Measurements from ENCODE around the gene PGBD5.
"Not testable (repeated sequence)": the region's sequence is repeated elsewhere in the genome, so short reads cannot be mapped to it uniquely, and the experiment has no call there.

Gene PGBD5

DNA sequence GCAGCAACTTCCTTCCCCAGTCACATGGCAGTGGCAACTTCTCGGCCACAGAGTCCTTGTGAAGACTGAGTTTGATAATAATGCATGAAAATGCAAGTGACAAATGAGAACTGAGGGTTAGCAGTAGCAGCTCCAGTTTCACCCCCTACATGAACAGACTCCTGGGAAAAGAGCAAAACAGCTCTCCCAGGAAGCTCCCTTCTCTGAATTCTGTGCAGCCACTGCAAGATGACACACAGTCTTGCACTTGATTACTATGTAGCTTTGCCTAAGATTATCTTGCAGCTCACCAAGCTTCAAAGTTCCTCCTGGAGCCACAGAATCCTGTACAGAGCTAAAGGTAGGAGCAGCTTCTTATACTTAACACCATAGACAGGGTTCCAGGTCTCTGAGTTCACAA, 4.7 kb downstream of the PGBD5 start:
- peaks cover 62 to 66% of the 10 kb centered on the region in 2 donors for H3K27me3 Mint-ChIP-seq
- peaks cover 3 to 11% of the 10 kb centered on the region in 2 donors for H3K4me1 Mint-ChIP-seq
- no peak overlapping the region for H3K4me3 Mint-ChIP-seq
- no peaks in the 10 kb centered on the region for H3K36me3 Mint-ChIP-seq
- DNase-seq (no peak), ATAC-seq (replicated peaks) (no peak)
- H3K9me3 Mint-ChIP-seq = peaks cover 2 to 4% of the 10 kb centered on the region in 2 donors
- no peak overlapping the region for H3K27ac Mint-ChIP-seq

DNA sequence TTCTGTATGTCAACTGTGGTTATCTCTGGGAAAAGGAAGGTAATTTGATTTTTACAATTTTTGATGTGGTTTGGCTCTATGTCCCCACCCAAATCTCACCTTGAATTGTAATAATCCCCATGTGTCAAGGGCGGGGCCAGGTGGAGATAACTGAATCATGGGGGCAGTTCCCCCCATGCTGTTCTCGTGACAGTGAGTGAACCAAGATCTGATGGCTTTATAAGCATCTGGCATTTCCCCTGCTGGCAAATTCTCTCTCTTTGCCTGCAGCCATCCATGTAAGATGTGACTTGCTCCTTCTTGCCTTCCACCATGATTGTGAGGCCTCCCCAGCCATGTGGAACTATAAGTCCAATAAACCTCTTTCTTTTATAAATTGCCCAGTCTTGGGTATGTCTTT, 5.8 kb downstream of the PGBD5 start:
- H3K4me1 Mint-ChIP-seq = peaks cover 3 to 11% of the 10 kb centered on the region in 2 donors
- ATAC-seq (replicated peaks); H3K4me3 Mint-ChIP-seq; H3K9me3 Mint-ChIP-seq; DNase-seq; H3K27ac Mint-ChIP-seq; H3K36me3 Mint-ChIP-seq: not testable (repeated sequence)
- H3K27me3 Mint-ChIP-seq = peaks cover 68 to 70% of the 10 kb centered on the region in 2 donors

DNA sequence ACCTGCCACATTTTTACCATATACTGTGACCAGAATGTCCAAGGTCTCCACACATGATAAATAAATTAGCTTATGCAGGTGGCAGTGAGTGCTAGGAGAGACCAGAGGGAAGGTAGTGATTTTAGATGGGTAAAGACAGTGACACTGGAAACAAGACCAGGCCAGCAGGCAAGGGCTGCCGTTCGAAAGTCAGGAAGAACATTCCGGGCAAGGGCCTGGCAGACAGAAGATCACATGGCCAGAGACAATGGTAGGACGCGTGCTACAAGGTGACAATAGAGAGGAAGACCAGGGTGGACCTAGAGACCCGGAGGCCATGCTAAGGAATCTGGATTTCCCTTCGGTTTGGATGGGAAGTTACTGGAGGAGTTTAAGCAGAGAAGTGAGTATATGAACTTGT, 9.7 kb downstream of the PGBD5 start:
- peaks cover 2 to 4% of the 10 kb centered on the region in 2 donors for H3K9me3 Mint-ChIP-seq
- no peaks in the 10 kb centered on the region for H3K36me3 Mint-ChIP-seq
- H3K27me3 Mint-ChIP-seq = peaks cover 49 to 56% of the 10 kb centered on the region in 2 donors
- no peak overlapping the region for H3K27ac Mint-ChIP-seq
- no peak for DNase-seq
- no peak overlapping the region for H3K4me3 Mint-ChIP-seq
- H3K4me1 Mint-ChIP-seq = no peaks in the 10 kb centered on the region
- no peak for ATAC-seq (replicated peaks)

DNA sequence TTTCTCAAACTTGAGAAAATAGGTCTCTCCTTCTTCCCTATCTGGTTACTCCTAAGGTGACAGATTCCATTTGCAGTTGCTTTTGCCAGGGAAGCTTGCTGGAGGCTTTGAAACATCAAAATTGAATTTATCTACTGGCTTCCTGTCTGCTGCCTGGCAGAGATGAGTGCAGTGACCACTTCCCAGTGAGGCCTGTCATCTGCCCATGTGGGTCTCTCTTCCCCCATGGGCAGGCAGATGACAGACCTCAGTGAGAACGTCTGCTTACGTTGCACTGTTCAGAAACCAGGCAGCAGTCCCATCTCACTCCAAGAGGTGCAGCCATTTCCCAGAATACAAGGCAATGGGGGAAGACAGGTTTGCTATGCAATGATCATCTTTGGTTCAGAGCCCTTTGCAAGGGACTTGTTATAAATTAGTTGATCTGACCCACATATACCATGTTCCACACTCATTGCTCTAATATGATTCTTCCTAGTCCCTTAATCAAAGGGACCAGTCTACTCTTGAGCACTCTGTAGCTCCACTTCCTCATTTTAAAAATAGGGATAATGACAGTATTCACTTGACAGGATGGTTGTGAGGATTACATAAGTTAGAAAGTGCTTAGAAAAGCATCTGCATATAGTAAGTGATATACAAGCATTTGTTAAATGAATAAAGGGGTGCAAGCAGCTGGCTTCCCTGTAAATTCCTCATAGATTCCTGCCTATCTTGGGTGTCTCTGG, 10.6 kb downstream of the PGBD5 start:
- Mint-ChIP-seq H3K36me3 (no peaks in the 10 kb centered on the region), H3K27me3 (peaks cover 49 to 61% of the 10 kb centered on the region in 2 donors), H3K4me1 (no peaks in the 10 kb centered on the region), H3K9me3 (peaks cover 2 to 4% of the 10 kb centered on the region in 2 donors), H3K4me3 (no peak overlapping the region), H3K27ac (no peak overlapping the region)
- DNase-seq (no peak), ATAC-seq (replicated peaks) (no peak)

DNA sequence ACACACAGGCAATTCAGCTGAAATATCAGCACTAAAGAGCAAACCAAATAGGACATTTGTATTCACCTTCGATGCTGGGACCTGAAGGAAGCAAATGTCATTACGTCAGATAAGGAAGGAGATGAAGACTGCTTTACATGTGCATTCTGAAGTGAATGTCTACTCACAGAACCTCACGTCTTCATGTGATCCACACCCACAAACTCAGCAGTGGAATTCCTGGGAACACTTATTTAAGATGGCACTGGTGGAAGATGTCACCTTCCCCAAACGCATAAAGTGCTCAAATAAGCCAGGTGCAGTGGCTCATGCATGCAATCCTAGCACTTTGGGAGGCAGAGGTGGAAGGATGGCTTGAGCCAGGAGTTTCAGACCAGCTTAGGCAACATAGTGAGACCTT, 11.4 kb downstream of the PGBD5 start:
- Mint-ChIP-seq H3K27me3 (peaks cover 48 to 53% of the 10 kb centered on the region in 2 donors), H3K27ac (no peak overlapping the region), H3K36me3 (no peaks in the 10 kb centered on the region), H3K9me3 (no peaks in the 10 kb centered on the region), H3K4me1 (no peaks in the 10 kb centered on the region), H3K4me3 (no peak overlapping the region)
- DNase-seq (no peak), ATAC-seq (replicated peaks) (no peak)

DNA sequence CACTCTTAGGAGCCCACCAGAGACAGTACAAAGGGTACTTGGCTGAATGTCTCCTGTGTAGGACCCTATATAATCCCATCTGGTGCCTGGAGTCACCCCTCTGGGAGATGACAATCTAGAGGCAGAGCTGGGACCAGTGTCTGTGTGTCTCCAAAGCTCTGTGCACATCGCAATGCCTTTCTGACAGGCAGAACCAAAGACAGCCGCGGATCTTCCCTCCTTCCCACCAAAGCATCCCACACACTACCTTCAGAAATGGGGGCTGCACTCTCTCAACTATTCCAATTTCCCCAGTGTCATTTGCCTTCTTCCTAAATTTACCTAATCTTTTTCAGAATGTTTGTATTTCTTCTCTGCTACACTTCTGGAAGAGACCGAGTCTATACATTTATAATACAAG, 12.0 kb downstream of the PGBD5 start:
- Mint-ChIP-seq H3K27ac (no peak overlapping the region), H3K4me1 (no peaks in the 10 kb centered on the region), H3K9me3 (no peaks in the 10 kb centered on the region), H3K4me3 (no peak overlapping the region), H3K27me3 (peaks cover 49 to 54% of the 10 kb centered on the region in 2 donors), H3K36me3 (no peaks in the 10 kb centered on the region)
- ATAC-seq (replicated peaks) = no peak
- no peak for DNase-seq

DNA sequence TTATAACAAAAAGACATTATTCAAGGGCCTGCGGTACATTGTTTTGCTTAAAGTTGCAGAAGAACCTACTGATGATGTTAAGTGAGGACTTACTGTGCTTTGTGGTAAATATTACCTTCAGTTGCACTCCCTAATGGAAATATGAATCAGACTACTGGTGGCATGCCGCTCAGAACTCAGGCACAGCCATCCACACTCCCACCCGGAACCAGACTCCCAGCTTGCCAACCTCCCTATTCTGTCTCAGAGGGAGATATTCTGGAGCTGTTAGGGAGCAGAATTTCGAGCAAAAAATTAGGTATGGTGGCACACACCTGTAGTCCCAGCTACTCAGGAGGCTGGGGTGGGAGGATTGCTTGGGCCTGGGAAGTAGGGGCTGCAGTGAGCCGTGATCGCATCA, 13.1 kb downstream of the PGBD5 start:
- H3K27ac Mint-ChIP-seq = no peak overlapping the region
- no peaks in the 10 kb centered on the region for H3K36me3 Mint-ChIP-seq
- DNase-seq (no peak), ATAC-seq (replicated peaks) (no peak)
- peaks cover 49 to 52% of the 10 kb centered on the region in 2 donors for H3K27me3 Mint-ChIP-seq
- peaks cover 0 to 3% of the 10 kb centered on the region in 2 donors for H3K9me3 Mint-ChIP-seq
- H3K4me3 Mint-ChIP-seq = no peak overlapping the region
- H3K4me1 Mint-ChIP-seq = no peaks in the 10 kb centered on the region

DNA sequence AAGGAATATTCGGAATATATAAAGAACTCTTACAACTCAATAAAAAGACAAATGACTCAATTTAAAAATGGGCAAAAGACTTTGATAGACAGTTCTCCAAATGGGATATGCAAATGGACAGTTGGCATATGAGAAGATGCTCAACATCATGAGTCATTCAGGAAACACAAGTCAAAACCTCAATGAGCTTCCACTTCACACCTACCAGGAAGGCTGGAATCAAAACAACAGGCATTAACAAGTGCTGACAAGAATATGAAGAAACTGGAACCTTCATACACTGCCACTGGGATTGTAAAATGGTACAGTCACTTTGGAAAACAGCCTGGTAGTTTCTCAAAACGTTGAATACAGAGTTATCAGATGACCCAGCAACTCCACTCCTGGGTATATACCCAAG, 17.2 kb downstream of the PGBD5 start:
- Mint-ChIP-seq H3K9me3 (peaks cover 2 to 3% of the 10 kb centered on the region in 2 donors), H3K27ac (no peak overlapping the region), H3K27me3 (peaks cover 23 to 32% of the 10 kb centered on the region in 2 donors), H3K4me3 (no peak overlapping the region), H3K36me3 (no peaks in the 10 kb centered on the region), H3K4me1 (no peaks in the 10 kb centered on the region)
- ATAC-seq (replicated peaks) = no peak
- DNase-seq = no peak

DNA sequence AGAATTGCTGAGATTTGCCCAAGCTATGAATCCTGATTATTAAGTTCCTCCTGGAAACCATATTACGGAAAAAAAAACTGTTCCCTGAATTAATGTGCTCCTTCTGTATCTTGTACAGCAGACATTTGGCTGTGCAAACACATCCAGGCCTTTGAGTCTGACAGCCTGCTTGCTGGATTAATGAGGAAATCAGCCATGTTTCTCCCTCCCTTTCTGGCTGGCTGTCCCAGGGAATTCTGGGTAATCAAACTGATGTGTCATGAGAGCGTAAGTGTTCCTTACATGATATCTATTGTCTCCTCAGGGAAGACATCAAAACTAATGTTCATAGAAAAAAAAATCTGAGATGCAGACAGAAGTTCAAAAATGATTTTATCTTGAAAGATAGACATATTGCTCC, 18.8 kb downstream of the PGBD5 start:
- Mint-ChIP-seq H3K27me3 (peaks cover 28 to 32% of the 10 kb centered on the region in 2 donors), H3K4me1 (no peaks in the 10 kb centered on the region), H3K9me3 (peaks cover 3 to 4% of the 10 kb centered on the region in 2 donors), H3K4me3 (no peak overlapping the region), H3K27ac (no peak overlapping the region), H3K36me3 (no peaks in the 10 kb centered on the region)
- no peak for DNase-seq
- ATAC-seq (replicated peaks) = no peak

DNA sequence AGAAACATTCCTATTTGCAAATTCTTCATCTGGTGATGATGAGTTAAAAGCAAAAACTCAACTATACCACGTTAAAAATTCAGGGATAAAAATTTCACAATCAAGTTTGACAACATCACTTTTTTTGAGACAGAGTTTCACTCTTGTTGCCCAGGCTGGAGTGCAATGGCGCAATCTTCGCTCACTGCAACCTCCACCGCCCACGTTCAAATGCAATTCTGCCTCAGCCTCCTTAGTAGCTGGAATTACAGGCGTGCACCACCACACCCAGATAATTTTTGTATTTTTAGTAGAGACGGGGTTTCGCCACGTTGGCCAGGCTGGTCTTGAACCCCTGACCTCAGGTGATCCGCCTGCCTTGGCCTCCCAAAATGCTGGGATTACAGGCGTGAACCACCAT, 19.4 kb downstream of the PGBD5 start:
- not testable (repeated sequence) for H3K4me1 Mint-ChIP-seq; H3K27ac Mint-ChIP-seq; DNase-seq; H3K9me3 Mint-ChIP-seq; ATAC-seq (replicated peaks); H3K36me3 Mint-ChIP-seq; H3K4me3 Mint-ChIP-seq
- peaks cover 28 to 30% of the 10 kb centered on the region in 2 donors for H3K27me3 Mint-ChIP-seq

DNA sequence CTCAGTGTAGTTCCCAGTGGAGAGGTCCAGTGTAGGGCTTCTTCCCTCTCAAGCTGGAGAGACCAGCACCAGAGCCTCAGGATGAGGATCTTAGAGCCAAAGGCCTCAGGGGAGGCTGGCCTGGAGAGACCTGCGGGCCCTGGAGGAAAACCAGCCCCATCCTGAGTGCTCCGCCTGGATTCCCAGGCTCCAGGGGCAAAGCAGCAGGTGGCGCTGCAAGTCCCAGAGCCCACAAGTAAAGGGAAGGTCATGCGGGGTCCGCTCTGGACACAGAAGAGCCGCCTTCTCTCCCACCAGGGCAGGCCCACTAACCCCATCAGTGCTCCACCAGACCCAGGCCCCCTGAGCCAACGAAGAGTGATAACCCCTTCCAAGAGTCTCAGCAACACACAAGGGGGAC, 22.7 kb downstream of the PGBD5 start:
- peaks cover 31 to 38% of the 10 kb centered on the region in 2 donors for H3K27me3 Mint-ChIP-seq
- no peaks in the 10 kb centered on the region for H3K36me3 Mint-ChIP-seq
- H3K9me3 Mint-ChIP-seq = peaks cover 0 to 4% of the 10 kb centered on the region in 2 donors
- no peaks in the 10 kb centered on the region for H3K4me1 Mint-ChIP-seq
- no peak overlapping the region for H3K27ac Mint-ChIP-seq
- H3K4me3 Mint-ChIP-seq = no peak overlapping the region
- ATAC-seq (replicated peaks) (no peak), DNase-seq (no peak)

DNA sequence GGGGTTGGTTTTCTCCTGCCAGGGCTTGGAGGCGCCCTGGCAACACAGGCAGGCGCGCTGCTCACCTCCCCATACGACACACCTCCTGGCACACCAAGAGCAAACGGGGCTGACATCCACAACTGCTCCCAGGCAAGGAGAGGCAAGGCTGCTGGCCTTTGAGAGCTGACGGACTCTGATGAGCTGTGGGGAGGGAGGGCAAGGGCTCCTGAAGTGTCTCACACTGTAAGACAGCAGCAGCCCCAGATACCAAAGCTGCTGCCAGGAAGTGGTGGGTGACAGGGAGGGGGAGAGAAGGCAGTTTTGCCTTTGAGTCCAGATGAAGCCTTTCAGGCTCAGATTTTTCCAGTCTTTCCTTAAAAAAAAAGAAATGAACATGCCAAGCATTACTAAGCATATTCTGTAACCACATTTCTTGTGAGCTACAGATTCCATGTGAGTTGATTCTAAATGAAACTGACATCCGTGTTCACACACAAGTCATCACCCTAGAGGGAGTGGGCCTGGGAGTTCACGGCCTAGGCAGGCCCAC, 24.3 kb downstream of the PGBD5 start:
- Mint-ChIP-seq H3K4me3 (no peak overlapping the region), H3K9me3 (peaks cover 0 to 2% of the 10 kb centered on the region in 2 donors), H3K4me1 (no peaks in the 10 kb centered on the region), H3K36me3 (no peaks in the 10 kb centered on the region), H3K27me3 (peaks cover 38 to 41% of the 10 kb centered on the region in 2 donors), H3K27ac (no peak overlapping the region)
- DNase-seq (no peak), ATAC-seq (replicated peaks) (no peak)

DNA sequence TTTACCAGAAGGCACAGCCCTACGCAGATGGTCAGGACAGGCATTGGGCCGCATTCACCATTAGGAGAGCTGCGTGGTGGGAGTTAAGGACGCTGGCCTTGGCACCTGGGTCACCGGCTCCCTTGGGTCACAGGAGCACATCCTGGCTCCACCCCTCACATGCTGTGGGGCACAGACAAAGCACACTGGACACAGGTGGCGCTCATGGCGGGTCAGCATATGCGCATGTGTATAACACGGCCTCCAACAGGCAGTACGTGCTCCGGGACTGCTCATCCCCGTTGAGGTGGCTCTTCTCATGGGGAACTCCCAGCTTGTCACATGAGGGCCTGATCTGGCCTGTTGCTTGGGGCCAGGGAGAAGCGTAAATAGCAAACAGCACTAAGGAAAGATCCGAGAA, 25.0 kb downstream of the PGBD5 start:
- DNase-seq (no peak), ATAC-seq (replicated peaks) (no peak)
- Mint-ChIP-seq H3K9me3 (peaks cover 0 to 2% of the 10 kb centered on the region in 2 donors), H3K27ac (no peak overlapping the region), H3K27me3 (peaks cover 46 to 48% of the 10 kb centered on the region in 2 donors), H3K4me3 (no peak overlapping the region), H3K36me3 (no peaks in the 10 kb centered on the region), H3K4me1 (no peaks in the 10 kb centered on the region)

DNA sequence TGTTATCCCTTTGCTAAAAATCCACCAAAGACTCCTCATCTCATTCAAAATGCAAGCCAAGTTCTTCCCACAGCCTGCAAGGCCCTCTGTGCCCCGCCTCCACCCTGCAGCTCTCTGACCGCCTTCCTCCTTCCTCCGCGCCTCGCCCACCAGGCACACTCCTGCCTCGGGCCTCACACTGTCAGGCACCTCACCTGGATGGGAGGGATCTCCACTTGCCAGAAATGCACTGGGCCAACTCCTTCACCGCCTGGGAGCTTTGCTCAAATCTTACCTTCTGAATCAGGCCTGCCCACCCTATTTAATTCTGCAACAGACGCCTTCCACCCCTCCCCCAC, 26.2 kb downstream of the PGBD5 start:
- H3K4me3 Mint-ChIP-seq = no peak overlapping the region
- no peaks in the 10 kb centered on the region for H3K4me1 Mint-ChIP-seq
- H3K27me3 Mint-ChIP-seq = peaks cover 47 to 53% of the 10 kb centered on the region in 2 donors
- ATAC-seq (replicated peaks) (no peak), DNase-seq (no peak)
- H3K36me3 Mint-ChIP-seq = no peaks in the 10 kb centered on the region
- H3K27ac Mint-ChIP-seq = no peak overlapping the region
- H3K9me3 Mint-ChIP-seq = peaks cover 0 to 2% of the 10 kb centered on the region in 2 donors

DNA sequence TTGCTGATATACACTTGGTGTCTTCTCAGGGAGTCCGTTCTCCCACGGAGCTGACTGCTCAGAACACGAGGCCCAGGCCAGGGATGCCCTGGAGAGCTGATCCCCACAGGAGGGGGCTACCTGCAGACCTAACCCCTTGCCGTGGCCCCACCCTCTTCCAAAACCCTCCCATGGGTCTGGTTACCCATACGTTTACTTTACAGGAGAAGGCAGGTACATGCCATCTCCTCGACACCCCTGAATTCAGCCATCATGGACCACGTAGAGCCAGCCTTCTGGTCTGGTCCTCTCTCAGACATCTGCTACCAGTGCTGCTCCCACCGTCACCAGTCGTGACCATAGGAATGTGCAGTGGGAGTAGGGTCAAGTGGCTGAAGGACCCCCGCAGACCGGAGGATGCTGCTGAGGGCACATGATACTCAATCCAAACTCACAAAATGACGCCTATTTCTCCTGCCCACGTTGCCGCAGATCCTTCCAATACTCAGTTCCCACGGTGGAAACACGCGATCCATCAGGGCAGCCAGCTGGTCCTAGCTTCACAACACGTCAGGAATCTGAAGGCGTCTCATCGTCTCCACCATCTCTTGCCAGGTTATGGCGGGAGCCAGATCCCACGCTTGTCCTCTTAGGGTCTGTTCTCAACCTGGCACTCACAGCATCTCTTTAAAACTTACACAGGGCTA, 26.7 kb downstream of the PGBD5 start:
- H3K27ac Mint-ChIP-seq = peak overlapping the region; percentile 44
- no peak for ATAC-seq (replicated peaks)
- no peak for DNase-seq
- H3K9me3 Mint-ChIP-seq = peaks cover 0 to 2% of the 10 kb centered on the region in 2 donors
- H3K27me3 Mint-ChIP-seq = peaks cover 47 to 53% of the 10 kb centered on the region in 2 donors
- no peaks in the 10 kb centered on the region for H3K4me1 Mint-ChIP-seq
- no peaks in the 10 kb centered on the region for H3K36me3 Mint-ChIP-seq
- no peak overlapping the region for H3K4me3 Mint-ChIP-seq
